ENCODE data around the gene FN1.

DNA sequence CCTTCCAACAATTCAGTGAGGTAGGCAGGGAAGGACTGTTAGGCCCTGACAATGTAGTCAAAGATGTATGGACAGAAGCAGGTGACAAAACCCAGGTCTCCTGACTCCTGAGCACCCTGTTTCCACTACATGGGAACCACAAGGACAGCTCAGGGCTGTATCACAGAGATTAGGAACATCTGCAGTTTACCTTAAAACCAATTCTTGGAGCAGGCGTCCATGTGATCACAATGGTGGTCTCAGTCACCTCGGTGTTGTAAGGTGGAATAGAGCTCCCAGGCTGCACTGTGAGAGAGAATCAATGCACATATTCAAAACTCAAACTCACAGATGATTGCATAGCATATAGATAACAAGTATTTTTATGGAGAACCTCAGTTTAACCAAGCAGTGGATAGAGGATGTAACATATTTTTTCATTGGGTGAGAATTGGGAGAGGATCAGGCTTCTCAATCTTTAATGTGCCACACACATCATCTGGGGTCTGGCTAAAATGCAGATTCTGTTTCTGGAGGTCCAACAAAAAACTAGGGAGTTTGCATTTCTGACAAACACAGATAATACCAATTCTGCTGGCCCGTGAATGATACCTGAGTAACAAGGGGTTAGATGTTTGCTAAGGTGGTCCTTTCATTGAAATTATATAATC is 36.7 kb downstream of the FN1 start:
- TF ChIP-seq POLR2AphosphoS5 (IDR thresholded peaks at IDR 0.05), result no peak
- no peak for TF ChIP-seq POLR2A (IDR thresholded peaks at IDR 0.05)
- TF ChIP-seq, protein P1, sequence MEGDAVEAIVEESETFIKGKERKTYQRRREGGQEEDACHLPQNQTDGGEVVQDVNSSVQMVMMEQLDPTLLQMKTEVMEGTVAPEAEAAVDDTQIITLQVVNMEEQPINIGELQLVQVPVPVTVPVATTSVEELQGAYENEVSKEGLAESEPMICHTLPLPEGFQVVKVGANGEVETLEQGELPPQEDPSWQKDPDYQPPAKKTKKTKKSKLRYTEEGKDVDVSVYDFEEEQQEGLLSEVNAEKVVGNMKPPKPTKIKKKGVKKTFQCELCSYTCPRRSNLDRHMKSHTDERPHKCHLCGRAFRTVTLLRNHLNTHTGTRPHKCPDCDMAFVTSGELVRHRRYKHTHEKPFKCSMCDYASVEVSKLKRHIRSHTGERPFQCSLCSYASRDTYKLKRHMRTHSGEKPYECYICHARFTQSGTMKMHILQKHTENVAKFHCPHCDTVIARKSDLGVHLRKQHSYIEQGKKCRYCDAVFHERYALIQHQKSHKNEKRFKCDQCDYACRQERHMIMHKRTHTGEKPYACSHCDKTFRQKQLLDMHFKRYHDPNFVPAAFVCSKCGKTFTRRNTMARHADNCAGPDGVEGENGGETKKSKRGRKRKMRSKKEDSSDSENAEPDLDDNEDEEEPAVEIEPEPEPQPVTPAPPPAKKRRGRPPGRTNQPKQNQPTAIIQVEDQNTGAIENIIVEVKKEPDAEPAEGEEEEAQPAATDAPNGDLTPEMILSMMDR (IDR thresholded peaks at IDR 0.05), result no peak
